ENCODE results near the gene SNTG2. TPM values are rescaled to one million over a fixed set of nuclear protein-coding genes. Genes with fewer than 3 reads are reported as not detected.
"Not testable (repeated sequence)": the region's sequence is repeated elsewhere in the genome, so short reads cannot be mapped to it uniquely, and the experiment has no call there.

The SNTG2 gene
- total RNA-seq = 1 to 10 TPM; 1.2 to 2.0 TPM
- long read RNA-seq, partial matches to known transcripts = 0 of 3 reads
- long read RNA-seq, other reads (novel, unspliced or antisense) = 3 of 3 reads

- ATAC-seq (peak; percentile 98), DNase-seq (peak in 1 of 2 donors; percentile 48)
- intact Hi-C loops (cut with DNase I, micrococcal nuclease) = no loop called here
These were observed at the start of gene SNTG2 for GRCh38 chr2:950080-950966. SNTG2 (plus strand) TSS chr2:950849; CDS start chr2:950997, 148 bp downstream.

- ATAC-seq (no peak), DNase-seq (no peak)
- intact Hi-C loops (cut with DNase I, micrococcal nuclease) = no loop called here
These were observed 48.1 kb upstream of the SNTG2 start for GRCh38 chr2:902584-902983.

DNA sequence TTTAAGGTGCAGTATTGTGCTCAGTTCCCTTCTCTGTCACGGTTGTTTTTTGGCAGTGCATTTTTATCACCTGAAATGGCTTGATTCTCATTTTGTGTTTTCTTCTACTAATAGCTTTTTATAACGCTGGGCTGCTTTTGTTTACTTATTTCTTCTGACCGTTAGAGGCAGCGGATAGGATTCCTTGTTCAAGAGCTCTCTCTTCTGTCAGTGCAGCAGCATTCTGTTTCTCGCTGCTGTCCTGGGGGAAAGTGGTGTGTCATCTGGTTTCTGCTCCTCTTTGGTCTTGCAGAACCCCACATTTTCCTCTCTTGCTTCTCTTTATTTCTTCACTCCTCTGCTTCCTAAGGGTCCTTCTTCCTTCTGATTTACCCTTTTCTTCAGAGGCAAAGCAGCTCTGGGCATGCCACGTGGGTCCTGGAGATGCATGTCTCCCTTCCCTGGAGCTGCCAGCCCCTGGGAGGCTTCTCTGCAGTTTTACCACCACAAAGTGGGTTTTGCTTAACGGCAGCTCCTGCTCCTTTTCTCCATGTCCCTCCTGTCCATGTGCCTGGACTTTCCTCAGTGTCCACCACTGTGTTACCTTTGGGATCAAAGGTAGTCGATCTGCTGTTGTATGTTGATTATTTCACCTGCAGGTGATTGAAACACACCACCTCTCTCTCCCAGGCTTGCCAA, 47.3 kb upstream of the SNTG2 start:
- ATAC-seq (no peak), DNase-seq (no peak)
- intact Hi-C loops (cut with DNase I, micrococcal nuclease) = no loop called here

DNA sequence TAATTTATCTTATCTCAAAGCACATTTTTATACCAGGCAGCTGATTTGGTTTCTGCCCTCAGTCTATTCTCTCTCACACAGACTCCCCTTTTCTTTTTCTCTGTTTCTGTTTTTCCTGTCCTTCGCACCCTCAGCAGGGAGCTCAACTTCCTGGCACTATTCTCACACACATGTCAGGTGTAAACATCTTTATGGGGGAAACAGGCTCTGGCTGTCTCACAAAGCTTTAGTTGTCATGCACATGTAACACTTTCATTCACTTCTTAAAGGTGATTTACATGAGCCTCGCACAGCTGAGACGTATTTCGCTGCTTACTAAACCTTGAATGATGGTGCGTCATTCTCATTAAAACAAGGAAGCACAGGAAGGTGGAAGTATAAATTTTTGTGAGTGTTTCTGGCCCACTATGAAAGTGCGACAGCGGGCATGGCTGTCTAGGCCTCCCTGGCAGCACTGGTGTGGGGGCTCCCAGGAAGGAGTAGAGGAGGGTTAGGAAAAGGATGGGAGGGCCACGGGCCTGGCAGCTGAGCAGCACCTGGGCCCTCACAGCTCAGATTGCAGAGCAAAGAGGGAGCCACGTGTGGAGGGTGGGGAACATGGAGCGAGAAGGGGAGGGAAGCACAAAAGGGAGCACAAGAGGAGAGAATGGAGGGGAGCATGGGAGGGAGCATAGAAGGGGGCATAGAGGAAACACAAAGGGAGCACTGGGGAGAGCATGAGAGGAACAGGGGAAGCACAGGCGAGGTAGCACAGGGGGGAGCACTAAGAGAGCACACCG, 46.2 kb upstream of the SNTG2 start:
- ATAC-seq = no peak
- intact Hi-C loops (cut with DNase I, micrococcal nuclease) = no loop called here
- DNase-seq = no peak

DNA sequence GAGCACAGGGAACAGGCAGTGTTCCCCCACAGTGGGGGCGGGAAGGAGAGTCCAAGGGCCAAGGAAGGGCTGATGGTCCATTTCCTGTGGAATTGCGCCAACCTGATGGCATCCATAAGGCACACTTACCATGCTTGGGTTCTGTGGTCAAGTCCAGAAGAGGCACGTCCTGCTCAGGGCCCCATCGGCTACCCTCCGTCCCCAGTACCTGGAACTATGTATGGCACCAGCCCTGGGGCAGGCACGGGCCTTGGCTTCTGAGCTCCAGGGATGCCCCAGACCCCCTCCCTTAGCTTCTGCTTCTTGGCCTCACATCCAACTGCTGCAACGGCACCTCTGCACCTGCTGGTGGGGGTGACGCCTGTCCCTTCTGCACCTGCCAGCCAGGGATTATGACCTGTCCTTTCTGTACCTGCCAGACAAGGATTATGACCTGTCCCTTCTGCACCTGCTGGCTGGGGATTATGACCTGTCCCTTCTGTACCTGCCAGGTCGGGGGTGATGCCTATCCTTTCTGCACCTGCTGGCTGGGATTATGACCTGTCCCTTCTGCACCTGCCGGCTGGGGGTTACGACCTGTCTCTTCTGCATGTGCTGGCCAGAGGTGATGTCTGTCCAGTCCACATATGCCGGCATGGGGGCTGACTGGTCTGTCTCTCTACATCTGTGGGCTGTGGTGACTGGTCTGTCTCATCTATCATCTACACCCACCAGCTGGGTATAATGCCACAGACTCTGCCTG, 45.4 kb upstream of the SNTG2 start:
- DNase-seq (no peak), ATAC-seq (no peak)
- intact Hi-C loops (cut with DNase I, micrococcal nuclease) = no loop called here

DNA sequence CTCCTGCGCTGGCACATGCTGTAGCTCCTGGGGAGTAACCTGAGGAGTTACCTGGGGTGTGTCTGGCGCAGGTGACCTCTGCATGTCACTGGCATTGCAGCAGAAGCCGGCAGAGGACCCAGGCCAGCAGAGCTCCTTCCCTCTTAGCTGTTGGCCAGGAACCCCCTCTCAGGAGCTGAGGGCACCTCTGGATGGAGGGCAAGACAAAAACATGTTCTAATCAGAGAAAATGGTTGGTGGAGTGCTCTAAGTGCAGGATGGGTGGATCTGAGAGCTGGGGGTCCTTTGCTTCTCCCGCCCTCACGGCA, 44.9 kb upstream of the SNTG2 start:
- DNase-seq (no peak), ATAC-seq (no peak)
- intact Hi-C loops (cut with DNase I, micrococcal nuclease) = no loop called here

GRCh38 chr2:907706-908105, 42.9 kb upstream of the SNTG2 start:
- ATAC-seq (no peak), DNase-seq (no peak)
- intact Hi-C loops (cut with DNase I, micrococcal nuclease) = no loop called here

- DNase-seq (no peak), ATAC-seq (no peak)
- intact Hi-C loops (cut with DNase I, micrococcal nuclease) = no loop called here
These were observed 42.1 kb upstream of the SNTG2 start for GRCh38 chr2:908568-908967.

GRCh38 chr2:909764-910379, 40.8 kb upstream of the SNTG2 start:
- DNase-seq; ATAC-seq; intact Hi-C loops (cut with DNase I, micrococcal nuclease): not testable (repeated sequence)

- no peak for ATAC-seq
- intact Hi-C loops (cut with DNase I, micrococcal nuclease) = no loop called here
- no peak for DNase-seq
These were observed 40.0 kb upstream of the SNTG2 start for GRCh38 chr2:910698-911097.

- no peak for ATAC-seq
- no peak for DNase-seq
These were observed 34.7 kb upstream of the SNTG2 start for GRCh38 chr2:915979-916378.

GRCh38 chr2:916935-917334, 33.7 kb upstream of the SNTG2 start:
- ATAC-seq = no peak
- DNase-seq = no peak
- intact Hi-C loops (cut with DNase I, micrococcal nuclease) = no loop called here

More at GRCh38 chr2:915979-916378, 34.7 kb upstream of the SNTG2 start:
- intact Hi-C loops (cut with DNase I, micrococcal nuclease) = no loop called here

DNA sequence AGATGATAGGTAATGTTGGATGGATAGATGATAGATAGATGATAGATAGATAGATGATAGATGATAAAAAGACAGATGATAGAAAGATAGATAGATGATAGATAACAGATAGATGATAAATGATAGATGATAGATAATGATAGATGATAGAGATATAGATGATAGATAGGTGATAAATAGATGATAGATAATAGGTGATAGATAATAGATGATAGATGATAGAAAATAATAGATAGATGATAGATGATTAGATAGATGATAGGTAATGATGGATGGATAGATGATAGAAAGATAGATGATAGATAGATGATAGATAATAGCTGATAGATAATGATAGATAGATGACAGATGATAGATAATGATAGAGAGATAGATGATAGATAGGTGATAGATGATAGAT, 31.0 kb upstream of the SNTG2 start:
- intact Hi-C loops (cut with DNase I, micrococcal nuclease) = no loop called here

DNA sequence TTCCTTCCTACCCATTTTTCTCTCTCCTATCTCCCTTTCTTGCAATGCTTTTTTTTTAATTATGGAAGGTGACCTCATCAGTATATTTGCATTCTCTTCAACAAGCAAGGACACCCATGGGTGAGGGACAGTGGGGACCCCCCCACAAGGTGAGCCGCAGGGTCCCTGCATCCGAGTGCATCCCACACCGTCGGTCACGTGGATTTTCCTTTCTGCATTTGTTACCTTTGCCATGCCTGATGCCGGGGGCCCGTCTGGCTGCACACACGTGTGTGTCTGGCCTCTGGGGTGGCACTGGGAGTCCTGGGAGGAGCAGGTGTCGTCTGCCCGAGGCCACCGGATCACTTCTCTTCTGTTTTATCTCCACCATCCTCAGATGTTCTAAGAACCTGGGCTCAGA, 30.1 kb upstream of the SNTG2 start:
- DNase-seq (no peak), ATAC-seq (no peak)
- intact Hi-C loops (cut with DNase I, micrococcal nuclease) = no loop called here

More for the DNA sequence above, 31.0 kb upstream of the SNTG2 start:
- no peak for ATAC-seq
- DNase-seq = no peak

GRCh38 chr2:920999-921398, 29.6 kb upstream of the SNTG2 start:
- ATAC-seq (no peak), DNase-seq (no peak)
- intact Hi-C loops (cut with DNase I, micrococcal nuclease) = no loop called here

DNA sequence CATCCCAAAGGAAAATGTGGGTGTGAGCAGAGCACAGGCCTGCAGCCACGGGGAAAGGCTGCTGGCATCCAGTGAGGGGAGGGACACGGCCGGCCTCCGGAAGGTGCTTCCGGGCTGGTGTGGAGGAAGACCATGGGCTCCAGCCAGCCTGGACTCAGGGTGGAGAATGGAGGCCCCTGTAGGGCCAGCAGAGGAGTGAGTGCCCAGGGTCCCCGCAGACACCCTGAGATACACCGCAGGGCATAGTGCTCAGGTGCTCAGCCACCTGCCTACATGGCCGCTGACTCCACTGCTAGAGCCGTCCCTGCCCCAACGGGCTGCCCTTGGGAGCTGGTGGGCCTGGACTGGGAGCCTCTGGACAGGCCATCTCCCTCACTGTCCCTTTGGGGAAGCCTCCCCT, 28.5 kb upstream of the SNTG2 start:
- no peak for DNase-seq
- no peak for ATAC-seq
- intact Hi-C loops (cut with DNase I, micrococcal nuclease) = no loop called here

DNA sequence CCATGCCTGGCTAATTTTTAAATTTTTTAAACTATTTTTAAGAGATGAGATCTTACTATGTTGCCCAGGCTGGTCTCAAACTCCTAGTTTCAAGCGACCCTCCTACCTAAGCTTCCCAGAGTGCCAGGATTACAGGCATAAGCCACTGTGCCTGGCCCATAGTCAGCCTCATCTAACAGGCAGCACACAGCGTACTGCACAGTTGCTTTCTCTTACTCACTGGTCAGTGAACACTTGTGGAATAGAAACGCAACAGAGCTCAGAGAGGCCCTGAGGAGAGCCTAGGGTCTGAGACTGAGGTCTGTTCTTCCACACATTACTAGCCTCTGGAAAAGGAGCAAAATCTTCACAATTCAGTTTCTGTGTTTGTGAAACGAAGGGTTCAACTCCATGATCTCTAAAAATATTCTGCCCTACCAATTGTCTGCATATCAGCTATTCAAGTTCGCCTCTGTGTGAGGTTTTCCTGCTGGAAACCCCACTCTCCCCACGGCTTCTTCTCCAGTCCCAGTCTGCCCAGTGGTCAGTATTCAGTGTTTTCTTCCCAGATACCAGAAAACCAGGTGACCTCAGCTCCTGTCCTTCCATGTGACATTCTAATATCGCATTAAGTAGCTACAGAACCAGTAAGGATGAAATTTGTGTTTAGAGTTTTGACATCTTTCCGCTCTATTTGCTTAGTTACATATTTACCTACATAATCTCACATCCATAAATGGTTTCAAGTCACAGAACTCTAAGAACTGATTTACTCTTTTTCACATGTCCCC, 26.6 kb upstream of the SNTG2 start:
- intact Hi-C loops (cut with DNase I, micrococcal nuclease) = no loop called here
- no peak for ATAC-seq
- DNase-seq = no peak

- DNase-seq = no peak
- ATAC-seq = no peak
- intact Hi-C loops (cut with DNase I, micrococcal nuclease) = no loop called here
These were observed 25.9 kb upstream of the SNTG2 start for GRCh38 chr2:924701-925100.
